DMS53 treated with DMSO at 0.1 percent for 48 hours (cell line): ENCODE measurements around the gene CYB5R4.
"Not testable (repeated sequence)": the region's sequence is repeated elsewhere in the genome, so short reads cannot be mapped to it uniquely, and the experiment has no call there.

Experiments used
- DNase-seq: peaks from one replicate; lab custom pipeline; 2025; ENCODE audit not compliant: unreplicated experiment; lab: John Stamatoyannopoulos, UW

The CYB5R4 gene

DNA sequence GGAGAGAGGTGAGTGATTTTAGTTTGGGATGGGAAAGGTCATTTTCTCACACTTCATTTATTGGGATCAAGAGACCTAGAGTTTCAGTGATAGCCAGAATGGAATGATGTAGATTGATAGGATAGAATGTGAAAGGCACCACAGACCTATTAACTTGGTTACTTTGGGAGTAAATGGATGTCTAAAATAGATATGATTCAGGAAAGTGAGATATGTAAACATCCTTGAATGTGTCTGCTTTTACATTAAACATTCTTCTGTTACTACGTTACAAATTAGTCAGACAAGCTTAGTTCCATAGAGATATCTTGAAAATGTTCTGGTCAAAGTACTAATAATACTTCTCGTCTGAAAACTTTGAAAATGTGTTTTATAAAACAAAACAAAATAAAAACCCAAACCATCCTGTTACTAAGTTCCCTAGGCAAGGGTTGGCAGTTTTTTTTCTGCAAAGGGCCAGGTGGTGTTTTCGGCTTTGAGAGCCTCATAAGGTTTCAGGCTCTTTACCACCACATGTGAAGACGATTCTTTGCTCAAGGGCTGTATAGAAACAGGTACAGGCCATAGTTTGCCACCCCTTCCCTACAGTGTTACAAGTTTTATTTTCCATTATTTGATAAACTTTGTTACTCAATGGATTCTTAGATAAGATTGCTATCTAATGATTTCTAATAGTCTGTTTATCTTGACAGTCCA is 3.4 kb downstream of the CYB5R4 start:
- no peak for DNase-seq

DNA sequence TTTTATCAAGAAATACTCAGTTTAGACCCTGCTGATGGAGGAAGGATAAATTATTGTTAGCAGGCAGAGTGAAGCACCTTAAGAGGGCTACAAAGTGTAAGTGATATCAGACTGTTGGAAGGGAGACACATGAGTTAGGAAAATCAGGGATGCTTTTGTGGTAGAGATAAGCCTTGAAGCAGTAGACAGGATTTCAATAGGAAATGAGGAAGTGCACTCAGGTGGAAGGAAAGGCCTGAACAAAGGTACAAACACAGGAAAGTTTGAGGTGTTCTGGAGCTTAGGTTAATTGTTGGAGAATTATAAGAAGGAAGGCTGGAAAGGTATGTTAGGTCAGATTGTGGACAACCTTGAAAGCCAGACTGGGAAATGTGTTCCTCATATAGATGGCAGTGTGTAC is 7.6 kb downstream of the CYB5R4 start:
- no peak for DNase-seq

DNA sequence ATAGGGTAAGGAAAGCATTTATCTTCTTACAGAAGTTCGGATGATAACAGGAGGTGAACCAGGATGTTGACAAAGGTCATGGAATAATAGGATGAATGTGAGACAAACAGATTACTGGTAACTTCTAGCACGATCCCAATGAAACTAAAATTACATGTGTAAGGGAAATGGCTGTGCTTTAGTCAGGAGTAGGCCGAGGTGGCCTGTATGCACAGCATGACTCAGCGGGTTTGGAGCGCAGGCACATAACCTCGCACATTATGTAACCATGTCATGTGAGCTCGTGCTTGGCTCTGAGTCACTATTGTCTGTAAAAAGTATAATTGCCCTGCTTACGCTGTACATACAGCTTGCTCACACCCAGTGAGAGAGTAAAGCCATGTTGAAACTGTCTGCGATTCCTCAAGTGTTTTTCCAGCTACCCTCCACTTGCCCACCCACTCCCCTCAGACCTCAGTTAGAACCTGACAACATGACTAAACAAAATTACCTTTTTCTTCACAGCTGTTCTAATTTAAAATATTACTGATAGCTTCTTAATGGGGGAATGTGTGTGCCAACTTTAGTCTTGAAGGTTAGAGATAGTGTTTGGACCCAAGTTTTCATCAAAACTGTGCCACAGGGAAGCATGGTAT is 8.2 kb downstream of the CYB5R4 start:
- no peak for DNase-seq

DNA sequence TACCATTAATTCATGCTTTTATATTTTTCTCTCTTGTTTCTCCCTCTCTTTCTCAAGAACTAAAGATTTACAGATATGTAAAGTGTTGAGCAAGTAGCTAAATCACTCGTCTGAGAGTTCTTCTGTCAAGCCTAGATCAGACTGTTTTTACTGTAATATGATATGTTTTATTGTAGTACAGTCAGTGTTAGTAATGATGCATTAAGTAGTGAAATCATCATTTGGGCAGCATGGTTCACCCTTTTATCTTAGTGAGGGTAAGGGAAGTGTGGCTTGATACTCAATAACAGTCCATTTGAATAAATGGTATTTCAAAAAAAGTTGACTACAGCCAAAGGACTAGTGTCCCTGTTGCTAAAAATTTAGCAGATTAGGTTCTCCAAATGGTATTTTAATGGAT is 9.2 kb downstream of the CYB5R4 start:
- no peak for DNase-seq

DNA sequence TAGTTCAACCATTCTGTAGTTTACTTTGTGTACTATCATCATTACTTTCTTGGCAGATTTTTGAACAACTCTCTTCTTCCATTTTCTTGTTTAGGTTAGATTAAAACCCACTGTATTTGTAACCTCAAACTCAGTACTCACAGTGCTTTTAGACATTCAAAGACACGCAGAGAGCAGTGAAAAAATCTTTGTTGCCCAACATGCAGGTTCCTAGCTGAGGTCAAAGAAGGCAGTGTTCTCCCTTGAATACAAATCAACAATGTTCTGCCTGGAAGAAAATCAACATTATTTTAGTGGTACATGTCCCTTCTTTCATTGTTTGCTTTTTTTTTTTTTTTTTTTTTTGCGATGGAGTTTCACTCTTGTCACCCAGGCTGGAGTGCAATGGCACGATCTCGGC is 11.2 kb downstream of the CYB5R4 start:
- DNase-seq = no peak

DNA sequence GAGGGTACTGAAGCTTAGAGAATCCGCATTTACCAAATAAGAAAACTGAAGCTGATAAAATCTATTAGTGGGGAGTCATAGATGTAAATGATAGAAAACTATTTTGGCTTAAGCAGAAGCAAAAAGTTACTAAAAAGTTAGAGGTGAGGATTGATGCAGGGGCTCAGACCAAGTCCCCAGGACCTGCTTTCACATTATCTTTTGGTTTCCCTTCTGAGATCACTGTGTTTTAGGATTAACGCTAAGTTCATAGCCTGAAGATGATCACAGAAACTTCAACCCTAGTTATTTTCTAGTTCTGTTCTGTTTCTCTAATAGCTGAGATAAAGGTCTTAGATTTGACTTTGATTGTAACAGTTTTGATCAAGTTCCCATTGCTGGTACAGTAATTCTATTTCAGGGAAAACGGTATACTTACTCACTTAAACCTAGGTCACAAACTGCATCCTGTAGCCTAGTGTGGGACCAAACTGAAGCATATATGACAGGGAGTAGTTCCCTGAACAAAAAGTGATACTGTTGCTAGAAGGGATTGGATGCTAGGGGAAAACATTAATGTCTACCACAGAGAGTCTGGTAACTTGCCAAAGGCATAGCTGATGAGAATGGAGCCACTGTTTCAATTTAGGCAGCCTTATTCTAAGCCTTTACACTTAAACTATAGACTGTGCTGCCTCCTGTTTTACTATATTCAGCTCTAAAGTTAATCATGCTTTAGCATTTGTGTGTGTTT is 13.1 kb downstream of the CYB5R4 start:
- no peak for DNase-seq

DNA sequence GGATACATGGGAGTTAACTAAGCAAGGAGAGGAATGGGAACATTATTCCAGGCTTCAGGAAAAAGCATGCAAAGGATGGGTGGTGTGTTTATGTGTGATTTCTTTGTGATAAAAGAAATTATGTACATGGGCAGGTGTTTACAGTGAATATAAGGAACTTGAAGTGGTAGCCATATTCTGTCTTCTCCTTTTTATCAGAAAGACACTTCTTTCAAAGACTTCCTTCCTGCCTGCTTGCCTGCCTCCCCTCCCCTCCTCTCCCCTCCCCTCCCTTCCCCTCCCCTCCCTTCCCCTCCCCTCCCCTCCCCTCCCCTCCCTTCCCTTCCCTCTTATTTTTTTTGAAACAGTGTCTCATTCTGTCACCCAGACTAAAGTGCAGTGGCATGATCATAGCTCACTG is 14.4 kb downstream of the CYB5R4 start:
- no peak for DNase-seq

DNA sequence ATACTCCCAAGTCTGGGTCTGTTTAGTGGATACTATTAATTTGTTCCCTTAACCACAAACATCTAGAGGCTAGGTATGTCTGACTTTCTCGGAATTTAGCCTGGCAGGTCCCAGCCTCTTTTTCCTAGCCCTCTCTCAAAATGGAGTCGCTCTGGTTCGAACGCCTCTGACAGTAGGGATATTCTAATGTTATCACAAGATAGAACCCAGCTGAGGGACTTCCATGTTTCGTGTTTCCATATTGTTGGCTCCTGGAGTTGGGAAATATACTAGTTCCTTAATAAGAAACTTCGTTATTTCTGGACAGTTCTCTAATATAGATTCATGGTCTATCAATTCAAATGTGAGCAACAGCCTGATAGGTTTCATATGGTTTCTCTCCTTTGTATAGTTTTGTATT is 16.4 kb downstream of the CYB5R4 start:
- DNase-seq = no peak

DNA sequence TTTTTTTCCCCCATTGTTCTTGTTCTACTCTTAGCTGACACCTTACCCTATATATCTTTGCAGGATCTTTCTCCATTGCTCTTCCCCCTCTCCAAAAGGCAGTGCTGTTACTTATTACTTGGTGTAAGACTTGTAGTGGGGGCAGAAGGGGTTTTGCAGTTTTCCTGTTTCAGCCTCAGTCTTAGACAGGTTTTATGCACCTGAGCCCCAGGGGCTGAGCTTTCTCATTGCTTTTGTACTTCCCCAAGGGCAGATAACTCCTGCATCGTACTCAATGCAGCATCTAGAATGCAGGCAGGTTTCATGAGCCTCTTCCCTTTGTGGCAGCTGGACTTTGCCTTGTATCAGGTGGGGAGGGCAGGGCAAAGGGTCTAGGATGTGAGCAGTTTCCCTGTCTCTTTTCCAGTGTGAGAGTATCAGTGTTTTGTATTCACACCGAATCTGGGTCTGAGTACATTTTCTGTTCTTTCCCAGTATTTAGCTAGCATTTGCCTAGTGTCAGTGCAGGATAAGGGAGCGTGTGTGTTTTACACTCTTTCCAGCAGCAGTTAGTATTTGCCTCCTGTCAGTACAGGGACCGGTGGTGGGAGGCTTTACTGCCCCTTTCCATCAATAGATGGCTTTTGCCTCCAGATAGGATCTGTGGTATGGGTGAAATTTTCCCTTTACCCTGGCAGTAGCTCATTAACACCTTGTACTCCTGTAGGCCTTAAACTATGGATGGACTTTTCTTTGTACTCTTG is 19.6 kb downstream of the CYB5R4 start:
- DNase-seq = no peak

DNA sequence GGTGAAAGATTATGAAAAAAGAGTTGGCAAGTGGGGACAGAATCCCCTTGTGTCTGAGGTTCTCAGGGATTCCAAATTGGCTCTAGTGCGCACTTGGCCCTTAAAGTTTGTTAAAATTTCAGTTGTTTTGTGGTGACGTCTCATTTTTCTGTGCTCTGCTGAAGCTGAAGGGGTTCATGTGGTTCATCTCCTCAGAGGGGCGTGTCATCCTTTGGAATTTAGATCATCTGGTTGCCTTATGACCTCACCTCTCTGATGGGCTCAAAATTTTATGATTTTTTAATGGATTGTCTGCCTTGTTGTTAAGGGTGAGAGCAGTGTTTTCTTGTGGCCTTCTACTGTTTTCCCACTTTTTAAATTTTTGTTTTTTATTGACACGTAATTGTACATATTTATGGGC is 20.3 kb downstream of the CYB5R4 start:
- DNase-seq = no peak

DNA sequence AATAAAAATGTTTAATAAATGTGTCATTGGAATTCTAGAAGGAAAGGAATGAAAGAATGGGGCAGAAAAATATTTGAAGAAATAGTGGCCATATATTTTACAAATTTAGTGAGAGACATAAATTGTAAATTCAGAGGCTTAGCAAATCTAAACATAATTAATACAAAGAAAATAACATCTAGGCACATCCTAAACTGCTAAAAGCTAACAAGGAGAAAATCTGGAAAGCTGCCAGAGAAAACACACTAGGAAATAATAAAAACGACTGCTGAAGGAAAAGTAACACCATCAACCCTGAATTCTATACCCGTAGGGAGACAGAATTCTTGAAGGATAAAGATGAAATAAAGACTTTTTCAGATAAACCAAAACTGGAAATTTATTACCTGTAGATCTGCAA is 23.8 kb downstream of the CYB5R4 start:
- no peak for DNase-seq

DNA sequence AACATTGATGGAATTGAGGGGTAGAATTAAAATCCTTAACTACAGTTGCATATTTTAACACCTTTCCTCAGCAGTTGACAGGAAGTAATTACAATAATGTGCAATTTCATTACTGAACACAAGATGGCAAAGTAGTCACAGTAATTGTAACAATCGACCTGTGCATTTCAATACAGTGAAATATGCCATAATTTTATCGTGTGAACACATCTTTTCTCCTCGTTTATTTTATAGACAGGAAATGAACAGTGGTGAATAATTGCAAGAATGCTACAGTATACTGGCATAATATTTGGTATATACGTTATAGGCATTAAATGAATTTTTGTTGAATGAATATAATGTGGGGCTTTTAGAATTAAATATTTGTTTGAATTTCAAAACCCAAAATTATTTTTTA is 25.0 kb downstream of the CYB5R4 start:
- DNase-seq = peak; percentile 47

DNA sequence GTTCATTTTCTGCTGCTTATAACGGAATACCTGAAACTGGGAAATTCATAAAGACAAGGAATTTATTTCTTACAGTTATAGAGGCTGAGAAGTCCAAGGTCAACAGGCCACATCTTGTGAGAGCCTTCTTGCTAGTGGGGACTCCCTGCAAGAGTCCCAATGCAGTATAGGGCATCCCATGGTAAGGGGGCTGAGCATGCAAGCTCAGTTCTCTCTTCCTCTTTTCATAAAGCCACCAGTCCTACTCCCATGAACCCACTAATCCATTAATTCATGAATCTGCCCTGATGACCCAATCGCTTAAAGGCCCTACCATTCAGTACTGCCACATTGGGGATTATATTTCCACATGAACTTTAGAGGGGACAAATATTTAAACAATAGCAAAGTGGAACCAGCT is 26.5 kb downstream of the CYB5R4 start:
- DNase-seq = no peak

DNA sequence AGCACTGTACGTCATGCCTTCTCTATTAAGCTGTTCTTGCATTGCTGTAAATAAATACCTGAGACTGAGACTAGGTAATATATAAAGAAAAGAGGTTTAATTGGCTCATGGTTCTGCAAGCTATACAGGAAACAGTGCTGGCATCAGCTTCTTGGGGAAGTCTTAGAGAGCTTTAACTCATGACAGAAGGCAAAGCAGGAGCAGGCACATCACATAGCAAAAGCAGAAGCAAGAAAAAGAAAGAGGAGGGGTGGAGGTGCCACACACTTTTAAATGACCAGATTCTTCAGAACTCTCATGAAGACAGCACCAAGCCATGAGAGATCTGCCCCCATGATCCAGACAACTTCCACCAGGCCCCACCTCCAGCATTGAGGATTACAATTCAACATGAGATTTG is 30.1 kb downstream of the CYB5R4 start:
- DNase-seq = no peak

DNA sequence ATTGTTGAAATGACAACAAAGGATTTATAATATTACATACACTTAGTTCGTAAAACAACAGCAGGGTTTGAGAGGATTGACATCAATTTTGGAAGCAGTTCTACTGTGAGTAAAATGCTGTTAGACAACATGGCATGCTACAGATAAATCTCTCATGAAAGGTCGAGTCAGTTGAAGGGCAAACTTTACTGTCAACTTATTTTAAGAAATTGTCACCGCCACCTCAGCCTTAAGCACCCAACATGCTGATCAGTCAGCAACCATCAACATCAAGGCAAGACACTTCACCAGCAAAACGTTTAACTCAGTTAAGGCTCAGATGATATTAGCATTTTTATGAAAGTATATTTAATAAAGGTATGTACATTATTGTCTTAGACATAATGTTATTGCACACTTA is 31.0 kb downstream of the CYB5R4 start:
- no peak for DNase-seq

DNA sequence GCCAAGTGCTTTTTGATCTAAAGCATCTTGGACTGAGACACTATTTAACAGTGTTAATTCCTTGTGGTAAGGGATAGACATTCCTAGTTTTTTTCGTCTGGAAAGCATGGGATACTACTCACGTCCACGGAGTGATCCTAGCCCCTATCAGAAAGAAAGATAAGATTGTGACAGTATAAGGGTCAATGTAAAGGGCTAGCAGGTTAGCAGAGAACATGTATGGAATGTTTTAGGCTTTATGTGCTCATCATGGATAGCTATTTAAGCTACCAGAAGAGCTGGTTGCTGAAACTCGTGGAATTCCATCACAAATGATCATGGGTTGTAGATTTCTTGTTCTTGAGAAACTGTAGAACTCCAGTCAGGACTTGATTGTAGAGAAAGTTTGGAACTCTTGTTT is 32.1 kb downstream of the CYB5R4 start:
- no peak for DNase-seq

DNA sequence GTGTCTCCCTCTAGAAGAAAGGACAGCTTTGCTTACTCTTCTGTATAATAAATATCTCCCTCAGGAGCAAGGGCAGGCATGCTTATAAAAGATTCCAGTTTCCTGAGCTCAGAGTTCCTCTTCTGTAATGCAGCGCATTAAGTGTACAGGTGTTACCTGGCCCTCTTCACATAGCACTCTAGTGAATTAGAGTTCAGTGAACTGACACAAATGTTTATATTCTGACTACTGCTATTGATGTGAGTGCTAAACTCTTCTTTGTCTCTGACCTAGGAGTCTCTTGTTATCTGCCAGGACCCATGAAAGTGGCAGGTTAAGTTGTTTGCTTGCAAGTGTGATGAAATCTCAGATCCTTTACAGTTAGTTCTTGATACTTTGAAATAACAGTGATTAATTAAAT is 33.5 kb downstream of the CYB5R4 start:
- DNase-seq = peak; percentile 65

DNA sequence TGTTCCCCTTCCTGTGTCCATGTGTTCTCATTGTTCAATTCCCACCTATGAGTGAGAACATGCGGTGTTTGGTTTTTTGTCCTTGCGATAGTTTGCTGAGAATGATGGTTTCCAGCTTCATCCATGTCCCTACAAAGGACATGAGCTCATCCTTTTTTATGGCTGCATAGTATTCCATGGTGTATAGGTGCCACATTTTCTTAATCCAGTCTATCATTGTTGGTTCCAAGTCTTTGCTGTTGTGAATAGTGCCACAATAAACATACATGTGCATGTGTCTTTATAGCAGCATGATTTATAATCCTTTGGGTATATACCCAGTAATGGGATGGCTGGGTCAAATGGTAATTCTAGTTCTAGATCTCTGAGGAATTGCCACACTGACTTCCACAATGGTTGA is 37.6 kb downstream of the CYB5R4 start:
- DNase-seq = not testable (repeated sequence)

DNA sequence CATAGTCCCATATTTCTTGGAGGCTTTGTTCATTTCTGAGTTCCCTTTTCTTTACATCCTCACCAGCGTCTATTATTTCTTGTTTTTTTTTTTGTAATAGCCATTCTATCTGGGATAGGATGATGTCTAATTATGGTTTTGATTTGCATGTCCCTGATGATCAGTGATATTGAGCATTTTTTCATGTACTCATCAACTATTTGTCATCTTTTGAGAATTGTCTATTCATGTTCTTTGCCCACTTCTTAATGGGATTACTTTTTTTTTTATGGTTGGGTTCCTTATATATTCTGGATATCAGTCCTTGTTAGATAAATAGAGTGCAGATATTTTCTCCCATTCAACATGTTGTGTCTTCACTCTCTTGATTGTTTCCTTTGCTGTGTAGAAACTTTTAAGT is 42.1 kb downstream of the CYB5R4 start:
- DNase-seq = no peak

DNA sequence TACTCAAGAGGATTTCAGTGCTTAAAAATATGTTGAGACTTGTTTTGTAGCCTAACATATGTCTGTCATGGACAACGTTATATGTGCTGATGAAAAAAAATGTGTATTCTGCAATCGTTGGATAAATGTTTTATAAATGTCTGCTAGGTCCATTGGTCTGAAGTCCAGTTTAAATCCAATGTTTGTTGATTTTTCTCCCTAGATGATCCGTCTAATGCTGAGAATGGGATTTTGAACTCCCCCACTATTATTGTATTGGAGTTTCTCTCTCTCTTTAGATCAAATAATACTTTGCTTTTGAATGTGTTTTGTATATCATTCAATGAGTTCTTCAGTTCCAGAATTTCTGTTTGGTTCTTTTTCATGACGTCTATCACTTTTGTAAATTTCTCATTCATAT is 44.9 kb downstream of the CYB5R4 start:
- DNase-seq = no peak

DNA sequence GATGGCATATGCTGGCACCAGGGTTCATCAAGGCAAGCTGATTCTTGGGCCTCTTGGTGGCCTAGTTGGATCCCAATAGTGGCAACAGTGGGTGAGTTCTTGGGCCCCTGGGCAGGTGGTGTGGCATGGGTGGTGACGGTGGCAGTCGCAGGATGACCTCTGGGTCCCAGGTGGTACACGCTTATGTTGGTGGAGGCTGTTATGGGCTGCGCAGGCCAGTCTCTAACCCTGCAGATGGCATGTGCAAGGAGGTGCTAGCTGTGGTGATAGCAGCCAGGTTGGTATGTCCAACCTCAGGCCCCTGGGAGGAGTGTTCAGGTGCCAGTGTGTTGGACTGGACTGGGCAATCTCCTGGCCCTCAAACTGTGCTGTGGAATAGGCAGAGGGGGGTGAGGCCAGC is 46.2 kb downstream of the CYB5R4 start:
- no peak for DNase-seq
